Stomach (tissue), 9 donors: ENCODE results near the gene RSPH6A. TPM values are rescaled to one million over a fixed set of nuclear protein-coding genes. Genes with fewer than 3 reads are reported as not detected.
A peak's percentile ranks its signal among the peaks of the same experiment; 100 is the strongest.

Experiments used
- DNase-seq, 2 donors: peaks; one replicate each; pipeline versions ENCODE4 v3.0.0 to v3.0.0-alpha.2; 2013 to 2019
- H3K27ac ChIP-seq, 5 donors: fragments of 200-600 bp in 4 of 5; sonication (generic) in 4 of 5; one replicate each; pipeline ENCODE4 v1.5.1; 2013 to 2019; ENCODE audit warnings: mild to moderate bottlenecking in 1 of 5, moderate library complexity in 1 of 5
- H3K27me3 ChIP-seq, 3 donors: fragments of 200-600 bp; sonication (generic); one replicate each; pipeline ENCODE4 v1.5.1; 2017 to 2019; ENCODE audit warnings: mixed run types in 1 of 3
- H3K36me3 ChIP-seq, 4 donors: fragments of 200-600 bp; sonication (generic); 1 replicate in 3 of 4; 2 replicates in 1 of 4; pipeline ENCODE4 v1.5.1; 2016 to 2019
- H3K4me1 ChIP-seq, 4 donors: fragments of 200-600 bp; sonication (generic); one replicate each; pipeline ENCODE4 v1.5.1; 2016 to 2019
- H3K4me3 ChIP-seq, 4 donors: fragments of 200-600 bp; sonication (generic) in 3 of 4; one replicate each; pipeline ENCODE4 v1.5.1; 2016 to 2019; ENCODE audit warnings: mild to moderate bottlenecking in 1 of 4
- H3K9me3 ChIP-seq, 4 donors: fragments of 200-600 bp; sonication (generic); one replicate each; pipeline ENCODE4 v1.5.1; 2016 to 2019
- CTCF ChIP-seq, 7 experiments: fragments of 450-650 bp in 4 of 7; fragments of 200-600 bp in 3 of 7; sonication (generic) in 3 of 7; IDR thresholded peaks; one replicate each; pipeline ENCODE4 v1.5.1; 2016 to 2019; ENCODE audit warnings: antibody characterized with exemption in 7 of 7, control low read depth in 2 of 7, mild to moderate bottlenecking in 1 of 7
- EP300 ChIP-seq: sonication (generic); formaldehyde crosslinking; IDR thresholded peaks from one replicate; pipeline ENCODE4 v1.6.1; 2017; ENCODE audit warnings: antibody characterized with exemption
- POLR2A ChIP-seq, 4 donors: fragments of 450-650 bp; IDR thresholded peaks; one replicate each; pipeline ENCODE4 v1.6.1; 2016; ENCODE audit warnings: antibody characterized with exemption in 4 of 4, control low read depth in 2 of 4, mild to moderate bottlenecking in 1 of 4, moderate library complexity in 1 of 4
- POLR2AphosphoS5 ChIP-seq, 3 donors: sonication (generic); formaldehyde crosslinking; IDR thresholded peaks; one replicate each; pipeline ENCODE4 v1.6.1; 2016; ENCODE audit warnings: antibody characterized with exemption in 3 of 3
- WGBS, 5 donors: extraction: QIAGEN DNeasy Blood & Tissue Kit in 3 of 5; methylation state at CpG; one replicate each; pipeline versions ENCODE4 v1.1.5 to v1.1.7; 2013 to 2018; 5-methylcytosine and 5-hydroxymethylcytosine counted together
- intact Hi-C: fragments of 100-400 bp; cut with DNase I; formaldehyde crosslinking; loops from one replicate; pipeline ENCODE4 v1.15.1; 2023; ENCODE audit warnings: low total_unique reads
- polyA plus RNA-seq, 3 donors: library from polyadenylated mRNA; stranded (reverse); fragments of 200-250 nt; gene quantifications; one replicate each; pipeline ENCODE4 v1.2.3, GENCODE V29; 2013
- total RNA-seq, 5 donors: library from RNA; depleted of rRNA; stranded (reverse); fragments of >200 nt; gene quantifications; one replicate each; pipeline versions ENCODE4 v1.1.0 to v1.2.3, GENCODE V29; 2014 to 2016
- donor health status: healthy with polysubstance abuse.
- donor health status: Bipolar disorder and iron deficiency.
- donor health status: healthy.

The RSPH6A gene
- total and polyA plus RNA-seq, 8 donors, result 0.37 to 5.8 (median 1.4) TPM; not detected in 5

- peaks cover 7 to 34% (median 20%) of the 10 kb centered on the region in 4 donors for H3K4me1 ChIP-seq
- H3K27me3 ChIP-seq, result peaks cover 0 to 14% (median 0%) of the 10 kb centered on the region in 3 donors
- 80 to 91% (median 89%) methylated on average over 6 of the region's 6 CpGs for WGBS, 5 donors
- intact Hi-C loops, result no loop called here
- H3K4me3 ChIP-seq, result no peak overlapping the region
- no peak for DNase-seq
- peaks cover 24 to 76% (median 64%) of the 10 kb centered on the region in 4 donors for H3K36me3 ChIP-seq
- no peak for TF ChIP-seq POLR2AphosphoS5 (IDR thresholded peaks at IDR 0.05)
- no peak for TF ChIP-seq CTCF (IDR thresholded peaks at IDR 0.05)
- no peak for TF ChIP-seq EP300
- TF ChIP-seq POLR2A (IDR thresholded peaks at IDR 0.05), result no peak
- no peaks in the 10 kb centered on the region for H3K9me3 ChIP-seq
- no peak overlapping the region for H3K27ac ChIP-seq
These were observed 4.7 kb upstream of the RSPH6A start for GRCh38 chr19:45819769-45820168.

DNA sequence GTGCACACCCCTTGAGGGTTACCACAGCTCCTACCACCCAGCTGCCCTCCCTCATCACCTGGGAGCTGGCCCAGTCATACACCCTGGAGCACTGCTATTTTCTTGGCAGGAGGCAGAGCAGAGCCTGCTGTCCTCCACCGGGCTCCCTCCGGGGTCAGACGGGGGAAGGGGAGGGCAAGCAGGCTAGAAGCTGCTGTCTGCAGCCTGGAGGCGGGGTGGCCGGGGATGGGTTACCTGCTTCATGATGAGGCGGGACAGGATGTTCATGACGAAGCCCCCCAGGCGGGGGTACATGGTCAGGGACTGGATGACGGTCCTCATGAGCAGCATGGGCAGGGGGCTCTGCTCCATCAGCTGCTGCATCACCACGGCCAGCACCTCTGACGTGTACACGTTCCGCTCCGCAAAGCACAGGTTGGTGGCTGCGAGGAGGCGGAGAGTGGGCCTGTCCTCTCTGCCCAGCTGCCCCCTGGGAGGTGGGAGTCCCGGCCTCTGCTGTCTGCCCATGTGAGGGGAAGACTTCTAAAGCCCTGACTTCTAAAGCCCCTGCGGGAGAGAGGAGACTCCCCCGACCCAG is 2.7 kb upstream of the RSPH6A start:
- Histone ChIP-seq H3K27ac (no peak overlapping the region), H3K9me3 (no peaks in the 10 kb centered on the region), H3K4me1 (peaks cover 4 to 23% (median 15%) of the 10 kb centered on the region in 4 donors), H3K36me3 (peaks cover 16 to 62% (median 46%) of the 10 kb centered on the region in 4 donors), H3K27me3 (peaks cover 0 to 20% (median 0%) of the 10 kb centered on the region in 3 donors), H3K4me3 (no peak overlapping the region)
- WGBS, 5 donors, result 68 to 80% (median 76%) methylated on average over 17 to 19 of the region's 19 CpGs
- DNase-seq, result peak in 1 of 2 donors; percentile 26
- TF ChIP-seq POLR2A (IDR thresholded peaks at IDR 0.05) (no peak), EP300 (no peak), POLR2AphosphoS5 (IDR thresholded peaks at IDR 0.05) (no peak), CTCF (IDR thresholded peaks at IDR 0.05) (no peak)
- intact Hi-C loops, result no loop called here

DNA sequence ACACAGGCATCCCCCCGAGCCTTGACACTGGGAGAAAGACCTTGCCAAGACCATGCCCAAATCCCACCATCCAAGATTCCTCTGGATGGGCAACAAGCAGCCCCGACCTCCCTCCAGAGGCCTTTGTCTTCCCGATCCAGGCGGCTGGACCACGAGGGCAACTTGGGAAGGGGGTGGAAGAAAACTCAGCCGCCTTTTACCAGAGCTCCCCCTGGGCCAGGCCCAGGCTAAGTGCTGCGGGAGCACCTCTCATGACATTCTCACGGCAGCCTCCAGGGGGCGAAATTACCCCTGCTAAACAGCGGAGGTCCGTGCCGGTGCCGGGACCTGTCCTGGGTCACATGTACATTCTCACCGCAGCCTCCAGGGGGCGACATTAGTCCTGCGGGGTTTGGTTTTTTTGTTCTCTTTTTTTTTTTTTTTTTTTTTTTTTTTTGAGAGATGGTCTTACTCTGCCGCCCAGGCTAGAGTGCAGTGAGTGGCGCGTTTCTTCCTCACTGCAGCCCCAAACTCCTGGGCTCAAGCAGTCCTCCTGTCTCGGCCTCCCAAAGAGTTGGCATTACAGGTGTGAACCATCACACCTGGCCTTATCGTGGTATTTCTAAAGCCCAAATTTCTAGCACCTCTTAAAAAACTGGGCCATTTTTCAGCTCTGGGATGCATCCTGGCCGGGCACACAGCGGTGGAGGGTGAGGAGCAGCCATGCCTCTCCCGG is 2.1 kb upstream of the RSPH6A start:
- Histone ChIP-seq H3K4me1 (peaks cover 4 to 23% (median 15%) of the 10 kb centered on the region in 4 donors), H3K4me3 (no peak overlapping the region), H3K9me3 (no peaks in the 10 kb centered on the region), H3K27me3 (peaks cover 0 to 24% (median 0%) of the 10 kb centered on the region in 3 donors), H3K27ac (peak overlapping the region in 1 of 5 donors; percentile 24), H3K36me3 (peaks cover 10 to 55% (median 39%) of the 10 kb centered on the region in 4 donors)
- WGBS, 5 donors, result 14 to 20% (median 18%) methylated on average over 23 to 24 of the region's 24 CpGs
- TF ChIP-seq POLR2A (IDR thresholded peaks at IDR 0.05), result no peak
- TF ChIP-seq EP300, result no peak
- TF ChIP-seq CTCF (IDR thresholded peaks at IDR 0.05), result peak in 5 of 7 experiments; percentile 94 to 99 (median 95)
- TF ChIP-seq POLR2AphosphoS5 (IDR thresholded peaks at IDR 0.05), result peak in 2 of 3 donors; percentile 25 to 87
- intact Hi-C loops, result no loop called here
- peak; percentile 96 to 97 for DNase-seq

DNA sequence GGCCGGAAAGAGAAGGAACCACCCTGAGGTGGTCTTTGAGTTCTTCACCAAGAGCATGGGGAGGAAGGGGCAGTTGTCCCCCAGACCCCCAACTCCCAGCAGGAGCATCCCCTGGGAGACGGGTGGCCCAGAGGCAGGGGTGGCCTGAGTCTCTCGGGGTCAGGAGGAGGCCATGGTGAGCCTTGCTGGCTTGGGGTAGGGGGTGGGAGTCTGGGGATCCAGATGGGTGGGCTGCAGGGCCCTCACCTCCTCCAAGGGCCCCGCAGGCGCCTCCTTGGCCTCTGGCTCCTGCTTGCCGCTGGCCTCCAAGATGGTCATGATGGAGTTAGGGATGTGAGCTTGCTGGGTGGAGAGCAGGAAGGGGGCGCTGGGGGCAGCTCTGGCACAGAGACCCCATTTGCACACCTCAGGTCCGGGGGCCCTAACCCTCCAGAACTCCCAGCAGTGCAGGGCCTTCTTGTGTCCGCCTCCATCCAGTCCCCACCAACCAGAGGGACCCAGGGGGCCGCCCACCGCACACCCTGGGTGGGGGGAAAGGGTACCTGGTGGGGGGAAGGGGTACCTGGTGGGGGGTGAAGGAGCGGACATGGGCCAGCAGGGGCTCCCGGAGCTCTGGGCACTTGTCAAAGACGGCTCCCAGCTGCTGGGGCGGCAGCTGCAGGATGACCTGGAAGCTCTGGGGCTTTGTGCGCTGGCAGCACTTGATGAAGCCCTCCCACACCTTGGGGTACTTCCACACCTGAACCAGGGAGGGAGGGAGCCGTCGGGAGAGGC is 1.3 kb upstream of the RSPH6A start:
- H3K27ac ChIP-seq, result peak overlapping the region in 1 of 5 donors; percentile 24
- intact Hi-C loops, result no loop called here
- H3K4me1 ChIP-seq, result peaks cover 4 to 23% (median 15%) of the 10 kb centered on the region in 4 donors
- no peaks in the 10 kb centered on the region for H3K9me3 ChIP-seq
- H3K27me3 ChIP-seq, result peaks cover 0 to 24% (median 0%) of the 10 kb centered on the region in 3 donors
- peak overlapping the region in 2 of 4 donors; percentile 37 to 41 for H3K4me3 ChIP-seq
- TF ChIP-seq EP300 (no peak), POLR2AphosphoS5 (IDR thresholded peaks at IDR 0.05) (no peak), POLR2A (IDR thresholded peaks at IDR 0.05) (no peak), CTCF (IDR thresholded peaks at IDR 0.05) (no peak)
- peaks cover 9 to 51% (median 35%) of the 10 kb centered on the region in 4 donors for H3K36me3 ChIP-seq
- no peak for DNase-seq
- 66 to 83% (median 80%) methylated on average over 12 to 18 of the region's 18 CpGs for WGBS, 5 donors
